HepG2 (cell line): Measurements from ENCODE around the gene CDIP1. TPM values are rescaled to one million over a fixed set of nuclear protein-coding genes. Genes with fewer than 3 reads are reported as not detected.

ENCODE experiments used
- AGO1 ChIP-seq: fragments of 200-400 bp; formaldehyde crosslinking; IDR thresholded peaks from 2 replicates; pipeline ENCODE4 v1.6.1; 2017; ENCODE audit warnings: mild to moderate bottlenecking, low read depth, low read length, moderate library complexity; ENCODE audit not compliant: poor library complexity, severe bottlenecking
- FOXA3 ChIP-seq: IDR thresholded peaks from 2 replicates; pipeline ENCODE4 v1.6.1; 2016; ENCODE audit warnings: missing genetic modification reagents, missing compliant biosample characterization
- KLF13 ChIP-seq: sonication (generic); formaldehyde crosslinking; IDR thresholded peaks from 2 replicates; pipeline ENCODE4 v1.4.0; 2020; ENCODE audit warnings: mild to moderate bottlenecking, missing genetic modification reagents
- MAFG ChIP-seq: sonication (generic); formaldehyde crosslinking; IDR thresholded peaks from 2 replicates; pipeline ENCODE4 v1.5.1; 2020; ENCODE audit warnings: mild to moderate bottlenecking, missing genetic modification reagents
- NRL ChIP-seq: sonication (generic); formaldehyde crosslinking; IDR thresholded peaks from 2 replicates; pipeline ENCODE4 v1.5.0; 2020; ENCODE audit warnings: missing genetic modification reagents, mild to moderate bottlenecking, moderate library complexity, borderline replicate concordance
- ONECUT2 ChIP-seq: sonication (generic); formaldehyde crosslinking; IDR thresholded peaks from 2 replicates; pipeline ENCODE4 v1.4.0; 2020; ENCODE audit warnings: missing genetic modification reagents
- SALL2 ChIP-seq: sonication (generic); formaldehyde crosslinking; IDR thresholded peaks from 2 replicates; pipeline ENCODE4 v1.8.1; 2023; ENCODE audit warnings: mild to moderate bottlenecking, missing genetic modification reagents, inconsistent platforms
- SOX5 ChIP-seq: IDR thresholded peaks from 2 replicates; pipeline ENCODE4 v1.6.1; 2016; ENCODE audit warnings: borderline replicate concordance
- THAP11 ChIP-seq: IDR thresholded peaks from 2 replicates; pipeline ENCODE4 v1.6.1; 2016; ENCODE audit warnings: missing biosample characterization, missing genetic modification reagents
- ZNF234 ChIP-seq: sonication (generic); formaldehyde crosslinking; conservative IDR thresholded peaks from 2 replicates; pipeline ENCODE4 v1.5.1; 2020; ENCODE audit warnings: mild to moderate bottlenecking, missing genetic modification reagents
- ZNF788 ChIP-seq: sonication (generic); formaldehyde crosslinking; IDR thresholded peaks from 2 replicates; pipeline ENCODE4 v1.5.0; 2020; ENCODE audit warnings: mild to moderate bottlenecking, missing genetic modification reagents, borderline replicate concordance
- polyA plus RNA-seq, 8 experiments: library from polyadenylated mRNA; depleted of rRNA in 3 of 8; stranded (reverse) in 7 of 8; unstranded in 1 of 8; fragments of >200 nt; fragmentation: Illumina TruSeq in 4 of 8; extraction: Trizol in 4 of 8; gene quantifications; 2 replicates each; pipeline versions ENCODE4 v1.2.1 to v1.2.3, GENCODE V29; 2011 to 2016; ENCODE audit warnings: low read depth in 4 of 8, missing spikeins in 1 of 8, mixed read lengths in 1 of 8; ENCODE audit not compliant: insufficient read depth in 1 of 8
- total RNA-seq, 5 experiments: library from RNA; depleted of rRNA; stranded (reverse); fragments of >200 nt; fragmentation: Illumina TruSeq; extraction: Trizol; gene quantifications; 2 replicates each; pipeline ENCODE4 v1.2.3, GENCODE V29; 2016; ENCODE audit warnings: low read depth in 1 of 5
- TF ChIP-seq, protein P1 (sequence below): sonication (generic); formaldehyde crosslinking; IDR thresholded peaks from 2 replicates; pipeline ENCODE4 v1.4.0; 2020; ENCODE audit warnings: mild to moderate bottlenecking, missing genetic modification reagents
- TF ChIP-seq, protein P2 (sequence below): sonication (generic); formaldehyde crosslinking; IDR thresholded peaks from 2 replicates; pipeline ENCODE4 v1.9.0; 2021; ENCODE audit warnings: missing genetic modification reagents, borderline replicate concordance
- TF ChIP-seq, protein P3 (sequence below): sonication (generic); formaldehyde crosslinking; IDR thresholded peaks from 2 replicates; pipeline ENCODE4 v1.4.0; 2020; ENCODE audit warnings: mild to moderate bottlenecking, missing genetic modification reagents
- TF ChIP-seq, protein P4 (sequence below): sonication (generic); formaldehyde crosslinking; IDR thresholded peaks from 2 replicates; pipeline ENCODE4 v1.8.0; 2022; ENCODE audit warnings: mild to moderate bottlenecking, missing genetic modification reagents, moderate library complexity

CDIP1 gene
- total and polyA plus RNA-seq, 2 of the 13 experiments (the other 11 are each of a cell fraction or from before 2014, with no cell fraction given), result 31.2 to 56.7 TPM

DNA sequence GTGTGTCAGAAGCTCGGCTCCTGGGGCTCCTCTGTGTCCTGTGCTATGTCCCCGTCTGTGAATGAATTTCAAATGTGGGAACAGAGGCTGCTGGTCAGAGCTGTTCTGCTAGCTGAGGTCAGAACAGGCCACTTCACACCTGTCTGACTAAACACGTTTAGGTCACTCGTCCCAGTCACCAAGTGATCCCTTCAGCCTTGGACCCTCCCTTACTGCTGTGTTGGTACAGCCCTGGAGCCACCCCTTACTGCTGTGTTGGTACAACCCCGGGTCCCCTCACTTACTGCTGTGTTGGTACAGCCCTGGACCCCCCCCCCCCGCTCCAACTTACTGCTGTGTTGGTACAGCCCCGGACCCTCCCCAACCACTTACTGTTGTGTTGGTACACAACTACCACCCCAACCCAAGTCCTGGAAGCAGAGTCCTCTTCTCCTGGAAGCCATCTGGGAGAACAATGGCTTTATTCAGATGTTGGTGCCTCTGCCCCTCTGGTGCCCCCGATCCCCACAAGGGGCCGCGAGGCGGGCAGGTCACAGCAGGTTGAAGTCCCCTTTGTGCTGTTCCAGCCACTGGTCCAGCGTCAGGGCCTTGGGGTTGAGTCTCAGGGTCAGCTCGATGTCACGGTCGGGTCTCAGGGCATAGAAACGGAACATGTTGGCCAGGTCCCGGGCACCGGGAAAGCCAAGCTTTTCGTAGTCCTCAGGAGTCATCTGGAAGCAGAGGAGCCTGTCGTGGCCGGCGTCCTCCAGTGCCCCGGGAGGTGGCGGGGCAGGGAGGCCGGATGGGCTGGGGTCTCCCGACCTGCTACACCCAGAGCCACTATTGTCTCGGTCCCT lies 77.1 kb downstream of the CDIP1 start (continued):
- peak; percentile 95 for TF ChIP-seq SOX5 (CRISPR knock-in tag)
- TF ChIP-seq AGO1, result peak; percentile 80
- peak; percentile 51; the same call in 1 of the 2 replicates for TF ChIP-seq NRL (CRISPR knock-in tag)
- TF ChIP-seq, protein P1, sequence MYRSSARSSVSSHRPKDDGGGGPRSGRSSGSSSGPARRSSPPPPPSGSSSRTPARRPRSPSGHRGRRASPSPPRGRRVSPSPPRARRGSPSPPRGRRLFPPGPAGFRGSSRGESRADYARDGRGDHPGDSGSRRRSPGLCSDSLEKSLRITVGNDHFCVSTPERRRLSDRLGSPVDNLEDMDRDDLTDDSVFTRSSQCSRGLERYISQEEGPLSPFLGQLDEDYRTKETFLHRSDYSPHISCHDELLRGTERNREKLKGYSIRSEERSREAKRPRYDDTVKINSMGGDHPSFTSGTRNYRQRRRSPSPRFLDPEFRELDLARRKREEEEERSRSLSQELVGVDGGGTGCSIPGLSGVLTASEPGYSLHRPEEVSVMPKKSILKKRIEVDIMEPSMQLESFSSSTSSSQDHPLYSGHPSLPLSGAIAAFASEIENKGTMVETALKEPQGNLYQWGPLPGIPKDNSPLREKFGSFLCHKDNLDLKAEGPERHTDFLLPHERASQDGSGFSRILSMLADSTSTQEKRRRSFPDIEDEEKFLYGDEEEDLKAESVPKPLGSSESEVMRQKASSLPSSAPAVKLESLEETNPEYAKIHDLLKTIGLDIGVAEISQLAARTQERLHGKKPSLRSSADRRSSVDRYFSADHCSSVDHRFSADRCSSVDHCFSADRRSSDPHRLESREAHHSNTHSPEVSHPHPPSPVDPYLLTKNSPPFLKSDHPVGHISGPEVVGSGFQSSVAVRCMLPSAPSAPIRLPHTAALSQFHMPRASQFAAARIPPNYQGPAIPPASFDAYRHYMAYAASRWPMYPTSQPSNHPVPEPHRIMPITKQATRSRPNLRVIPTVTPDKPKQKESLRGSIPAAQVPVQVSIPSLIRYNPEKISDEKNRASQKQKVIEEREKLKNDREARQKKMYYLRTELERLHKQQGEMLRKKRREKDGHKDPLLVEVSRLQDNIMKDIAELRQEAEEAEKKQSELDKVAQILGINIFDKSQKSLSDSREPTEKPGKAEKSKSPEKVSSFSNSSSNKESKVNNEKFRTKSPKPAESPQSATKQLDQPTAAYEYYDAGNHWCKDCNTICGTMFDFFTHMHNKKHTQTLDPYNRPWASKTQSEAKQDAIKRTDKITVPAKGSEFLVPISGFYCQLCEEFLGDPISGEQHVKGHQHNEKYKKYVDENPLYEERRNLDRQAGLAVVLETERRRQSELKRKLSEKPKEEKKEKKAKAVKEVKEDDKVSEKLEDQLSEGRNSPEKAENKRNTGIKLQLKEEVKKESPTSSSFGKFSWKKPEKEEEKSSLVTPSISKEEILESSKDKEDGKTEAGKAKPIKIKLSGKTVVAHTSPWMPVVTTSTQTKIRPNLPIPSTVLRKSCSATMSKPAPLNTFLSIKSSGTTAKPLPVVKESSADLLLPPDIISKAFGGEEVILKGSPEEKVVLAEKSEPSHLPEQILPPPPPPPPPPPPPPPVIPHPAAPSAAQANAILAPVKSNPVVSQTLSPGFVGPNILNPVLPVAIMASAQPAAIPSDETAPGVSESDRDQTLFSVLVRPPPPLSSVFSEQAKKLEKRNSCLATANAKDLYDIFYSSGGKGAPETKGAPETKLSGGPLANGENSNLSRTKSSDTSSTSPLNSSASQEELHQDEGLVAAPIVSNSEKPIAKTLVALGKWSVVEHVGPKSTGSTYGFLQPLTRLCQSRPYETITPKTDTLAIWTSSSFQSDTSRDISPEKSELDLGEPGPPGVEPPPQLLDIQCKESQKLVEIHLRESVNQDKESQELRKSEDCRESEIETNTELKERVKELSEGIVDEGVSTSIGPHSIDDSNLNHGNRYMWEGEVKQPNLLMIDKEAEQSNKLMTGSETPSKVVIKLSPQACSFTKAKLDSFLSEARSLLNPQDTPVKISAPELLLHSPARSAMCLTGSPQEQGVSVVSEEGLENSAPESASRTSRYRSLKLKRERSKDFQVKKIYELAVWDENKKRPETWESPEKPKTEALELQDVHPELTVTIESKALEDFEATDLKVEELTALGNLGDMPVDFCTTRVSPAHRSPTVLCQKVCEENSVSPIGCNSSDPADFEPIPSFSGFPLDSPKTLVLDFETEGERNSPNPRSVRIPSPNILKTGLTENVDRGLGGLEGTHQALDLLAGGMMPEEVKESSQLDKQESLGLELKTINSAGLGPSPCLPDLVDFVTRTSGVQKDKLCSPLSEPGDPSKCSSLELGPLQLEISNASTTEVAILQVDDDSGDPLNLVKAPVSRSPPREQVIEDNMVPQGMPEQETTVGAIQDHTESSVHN (CRISPR knock-in tag), result no peak
- TF ChIP-seq FOXA3 (CRISPR knock-in tag), result peak; percentile 33
- TF ChIP-seq, protein P2, sequence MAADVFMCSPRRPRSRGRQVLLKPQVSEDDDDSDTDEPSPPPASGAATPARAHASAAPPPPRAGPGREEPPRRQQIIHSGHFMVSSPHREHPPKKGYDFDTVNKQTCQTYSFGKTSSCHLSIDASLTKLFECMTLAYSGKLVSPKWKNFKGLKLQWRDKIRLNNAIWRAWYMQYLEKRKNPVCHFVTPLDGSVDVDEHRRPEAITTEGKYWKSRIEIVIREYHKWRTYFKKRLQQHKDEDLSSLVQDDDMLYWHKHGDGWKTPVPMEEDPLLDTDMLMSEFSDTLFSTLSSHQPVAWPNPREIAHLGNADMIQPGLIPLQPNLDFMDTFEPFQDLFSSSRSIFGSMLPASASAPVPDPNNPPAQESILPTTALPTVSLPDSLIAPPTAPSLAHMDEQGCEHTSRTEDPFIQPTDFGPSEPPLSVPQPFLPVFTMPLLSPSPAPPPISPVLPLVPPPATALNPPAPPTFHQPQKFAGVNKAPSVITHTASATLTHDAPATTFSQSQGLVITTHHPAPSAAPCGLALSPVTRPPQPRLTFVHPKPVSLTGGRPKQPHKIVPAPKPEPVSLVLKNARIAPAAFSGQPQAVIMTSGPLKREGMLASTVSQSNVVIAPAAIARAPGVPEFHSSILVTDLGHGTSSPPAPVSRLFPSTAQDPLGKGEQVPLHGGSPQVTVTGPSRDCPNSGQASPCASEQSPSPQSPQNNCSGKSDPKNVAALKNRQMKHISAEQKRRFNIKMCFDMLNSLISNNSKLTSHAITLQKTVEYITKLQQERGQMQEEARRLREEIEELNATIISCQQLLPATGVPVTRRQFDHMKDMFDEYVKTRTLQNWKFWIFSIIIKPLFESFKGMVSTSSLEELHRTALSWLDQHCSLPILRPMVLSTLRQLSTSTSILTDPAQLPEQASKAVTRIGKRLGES, result no peak
- TF ChIP-seq ZNF234 (CRISPR knock-in tag), result no peak
- no peak for TF ChIP-seq ONECUT2
- TF ChIP-seq, protein P3, sequence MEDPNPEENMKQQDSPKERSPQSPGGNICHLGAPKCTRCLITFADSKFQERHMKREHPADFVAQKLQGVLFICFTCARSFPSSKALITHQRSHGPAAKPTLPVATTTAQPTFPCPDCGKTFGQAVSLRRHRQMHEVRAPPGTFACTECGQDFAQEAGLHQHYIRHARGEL (CRISPR knock-in tag), result no peak
- peak; percentile 82; the same call in 1 of the 2 replicates for TF ChIP-seq ZNF788 (CRISPR knock-in tag)
- TF ChIP-seq THAP11 (CRISPR knock-in tag), result peak; percentile 68; the same call in 1 of the 2 replicates
- TF ChIP-seq KLF13 (CRISPR knock-in tag), result no peak
- 0 out of 2 replicates have a peak, but pooled peaks have one; percentile 52 for TF ChIP-seq SALL2 (CRISPR knock-in tag)
- TF ChIP-seq, protein P4, sequence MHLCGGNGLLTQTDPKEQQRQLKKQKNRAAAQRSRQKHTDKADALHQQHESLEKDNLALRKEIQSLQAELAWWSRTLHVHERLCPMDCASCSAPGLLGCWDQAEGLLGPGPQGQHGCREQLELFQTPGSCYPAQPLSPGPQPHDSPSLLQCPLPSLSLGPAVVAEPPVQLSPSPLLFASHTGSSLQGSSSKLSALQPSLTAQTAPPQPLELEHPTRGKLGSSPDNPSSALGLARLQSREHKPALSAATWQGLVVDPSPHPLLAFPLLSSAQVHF (CRISPR knock-in tag), result no peak
- no peak for TF ChIP-seq MAFG (CRISPR knock-in tag)
